ENCODE measurements around the gene PLEKHM3. TPM values are rescaled to one million over a fixed set of nuclear protein-coding genes. Genes with fewer than 3 reads are reported as not detected.

Gene PLEKHM3
- total and polyA plus RNA-seq, 7 donors, result 1.2 to 47.9 (median 29.1) TPM

GRCh38 chr2:207870814-207871213 is 154.5 kb downstream of the PLEKHM3 start:
- 96 to 97% methylated on average over 4 of the region's 4 CpGs for WGBS, 2 donors
- Histone ChIP-seq H3K4me3 (no peak overlapping the region), H3K9me3 (no peaks in the 10 kb centered on the region), H3K36me3 (no peaks in the 10 kb centered on the region), H3K27ac (no peak overlapping the region), H3K4me1 (peaks cover 0 to 26% (median 9%) of the 10 kb centered on the region in 4 donors), H3K27me3 (no peaks in the 10 kb centered on the region)
- intact Hi-C loops (cut with DNase I), result no loop called here
- TF ChIP-seq CTCF (IDR thresholded peaks at IDR 0.05) (no peak), EP300 (IDR thresholded peaks at IDR 0.05) (no peak), POLR2A (IDR thresholded peaks at IDR 0.05) (no peak), POLR2AphosphoS5 (IDR thresholded peaks at IDR 0.05) (no peak)
- no peak for DNase-seq

DNA sequence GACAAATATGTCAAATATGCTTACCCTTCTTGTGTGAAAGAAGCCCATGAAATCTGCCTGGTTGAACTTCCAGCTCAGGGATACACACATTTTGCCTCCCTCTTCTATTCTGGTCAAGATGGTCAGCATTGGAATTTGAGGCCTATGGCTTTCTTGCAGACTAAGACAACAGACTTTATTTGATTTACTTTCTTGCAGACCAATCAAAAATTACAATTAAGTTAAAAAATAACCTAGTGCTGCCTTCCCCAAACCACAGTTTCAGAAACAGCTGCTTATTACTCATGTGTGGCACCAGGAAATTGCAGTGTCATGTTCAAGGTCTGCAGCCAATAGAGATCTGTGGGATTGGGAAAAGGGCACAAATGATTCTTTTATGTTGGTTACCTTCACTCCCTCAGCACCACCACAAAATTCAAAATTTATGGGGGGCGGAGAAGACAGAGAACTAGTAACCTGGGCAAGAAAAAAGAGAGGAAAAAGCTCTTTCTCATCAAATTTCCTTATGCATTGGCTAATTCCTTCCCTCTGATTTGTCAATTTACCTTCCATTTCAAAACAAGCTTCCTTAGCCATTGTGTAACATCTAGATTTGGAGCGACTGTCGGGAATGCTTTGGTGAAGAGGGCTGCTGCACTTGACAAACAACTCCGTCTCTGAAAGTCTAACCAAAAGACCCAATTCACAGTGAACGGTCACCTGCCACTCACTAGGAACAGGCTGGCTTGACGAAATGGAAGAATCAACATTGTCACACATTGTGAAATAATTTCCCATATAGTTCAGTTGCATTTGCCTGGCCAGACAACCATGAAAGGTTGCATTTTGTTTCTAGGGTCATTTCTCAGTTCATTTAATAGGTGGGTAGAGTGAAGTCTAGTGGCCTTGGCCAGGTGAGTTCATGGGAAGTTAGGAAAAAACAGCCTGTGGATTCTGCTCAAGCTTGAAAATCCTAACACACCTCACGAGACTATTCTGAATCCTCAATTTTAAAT is 155.2 kb downstream of the PLEKHM3 start:
- intact Hi-C loops (cut with DNase I), result no loop called here

GRCh38 chr2:207868855-207869596 is 156.3 kb downstream of the PLEKHM3 start:
- TF ChIP-seq CTCF (IDR thresholded peaks at IDR 0.05), result no peak
- TF ChIP-seq POLR2A (IDR thresholded peaks at IDR 0.05), result no peak
- peak in 2 of 4 donors; percentile 50 to 55 for TF ChIP-seq POLR2AphosphoS5 (IDR thresholded peaks at IDR 0.05)
- Histone ChIP-seq H3K36me3 (no peaks in the 10 kb centered on the region), H3K4me1 (peaks cover 0 to 26% (median 9%) of the 10 kb centered on the region in 4 donors), H3K9me3 (no peaks in the 10 kb centered on the region), H3K4me3 (no peak overlapping the region), H3K27ac (peak overlapping the region in 1 of 4 donors; percentile 54), H3K27me3 (no peaks in the 10 kb centered on the region)
- WGBS, 2 donors, result 71 to 84% methylated on average over 5 of the region's 5 CpGs
- intact Hi-C loops (cut with DNase I), result no loop called here
- no peak for DNase-seq

More for the DNA sequence above, 155.2 kb downstream of the PLEKHM3 start:
- 75 to 92% methylated on average over 7 of the region's 7 CpGs for WGBS, 2 donors
- Histone ChIP-seq H3K27me3 (no peaks in the 10 kb centered on the region), H3K9me3 (no peaks in the 10 kb centered on the region), H3K27ac (peak overlapping the region in 1 of 4 donors; percentile 54), H3K4me3 (no peak overlapping the region), H3K4me1 (peaks cover 0 to 26% (median 9%) of the 10 kb centered on the region in 4 donors), H3K36me3 (no peaks in the 10 kb centered on the region)
- no peak for DNase-seq
- TF ChIP-seq CTCF (IDR thresholded peaks at IDR 0.05), result no peak
- TF ChIP-seq POLR2AphosphoS5 (IDR thresholded peaks at IDR 0.05), result no peak
- TF ChIP-seq EP300 (IDR thresholded peaks at IDR 0.05), result no peak
- no peak for TF ChIP-seq POLR2A (IDR thresholded peaks at IDR 0.05)

GRCh38 chr2:207867905-207868304 is 157.4 kb downstream of the PLEKHM3 start:
- TF ChIP-seq POLR2A (IDR thresholded peaks at IDR 0.05) (no peak), EP300 (IDR thresholded peaks at IDR 0.05) (no peak), POLR2AphosphoS5 (IDR thresholded peaks at IDR 0.05) (no peak), CTCF (IDR thresholded peaks at IDR 0.05) (no peak)
- H3K4me3 ChIP-seq, result no peak overlapping the region
- no peak overlapping the region for H3K27ac ChIP-seq
- H3K27me3 ChIP-seq, result no peaks in the 10 kb centered on the region
- 98 to 100% methylated on average over 1 of the region's 1 CpG for WGBS, 2 donors
- H3K36me3 ChIP-seq, result no peaks in the 10 kb centered on the region
- intact Hi-C loops (cut with DNase I), result no loop called here
- DNase-seq, result no peak
- H3K9me3 ChIP-seq, result no peaks in the 10 kb centered on the region
- H3K4me1 ChIP-seq, result peaks cover 0 to 26% (median 9%) of the 10 kb centered on the region in 4 donors
